Gastroesophageal sphincter (tissue), 4 donors: ENCODE measurements around the gene DENND11. TPM values are rescaled to one million over a fixed set of nuclear protein-coding genes. Genes with fewer than 3 reads are reported as not detected.

Experiments used
- ATAC-seq: fragments of 150-250 bp; one replicate; pipeline ENCODE4 v1.9.1; 2016; ENCODE audit warnings: mild to moderate bottlenecking, moderate library complexity
- H3K27ac ChIP-seq, 4 donors: fragments of 200-600 bp; sonication (generic) in 3 of 4; 1 replicate in 3 of 4; 2 replicates in 1 of 4; pipeline ENCODE4 v1.5.1; 2016 to 2019
- H3K27me3 ChIP-seq: fragments of 200-600 bp; sonication (generic); one replicate; pipeline ENCODE4 v1.5.1; 2019
- H3K36me3 ChIP-seq, 2 donors: fragments of 200-600 bp; sonication (generic); one replicate each; pipeline ENCODE4 v1.5.1; 2019; ENCODE audit warnings: control low read depth in 1 of 2
- H3K4me1 ChIP-seq, 3 donors: fragments of 200-600 bp; sonication (generic); 1 replicate in 2 of 3; 2 replicates in 1 of 3; pipeline ENCODE4 v1.5.1; 2016 to 2019; ENCODE audit warnings: control low read depth in 2 of 3
- H3K4me3 ChIP-seq, 2 donors: fragments of 200-600 bp; sonication (generic); one replicate each; pipeline ENCODE4 v1.5.1; 2019; ENCODE audit warnings: mild to moderate bottlenecking in 1 of 2, moderate library complexity in 1 of 2
- H3K9me3 ChIP-seq, 3 donors: fragments of 200-600 bp; sonication (generic); one replicate each; pipeline ENCODE4 v1.5.1; 2017 to 2019; ENCODE audit warnings: control low read depth in 2 of 3
- EP300 ChIP-seq: sonication (generic); formaldehyde crosslinking; IDR thresholded peaks from one replicate; pipeline ENCODE4 v1.6.1; 2017; ENCODE audit warnings: antibody characterized with exemption, mild to moderate bottlenecking
- POLR2A ChIP-seq, 2 donors: fragments of 450-650 bp; IDR thresholded peaks; one replicate each; pipeline ENCODE4 v1.6.1; 2017; ENCODE audit warnings: antibody characterized with exemption in 2 of 2, mild to moderate bottlenecking in 2 of 2, moderate library complexity in 1 of 2
- POLR2AphosphoS5 ChIP-seq: sonication (generic); formaldehyde crosslinking; IDR thresholded peaks from one replicate; pipeline ENCODE4 v1.6.1; 2017; ENCODE audit warnings: antibody characterized with exemption
- WGBS, 2 donors: methylation state at CpG; one replicate each; pipeline ENCODE4 v1.1.5; 2018; ENCODE audit warnings: low coverage in 1 of 2; 5-methylcytosine and 5-hydroxymethylcytosine counted together
- total RNA-seq, 4 donors: library from RNA; depleted of rRNA; stranded (reverse); fragments of >200 nt; gene quantifications; one replicate each; pipeline ENCODE4 v1.1.0, GENCODE V29; 2016
- TF ChIP-seq, protein P1 (sequence below), 4 experiments: fragments of 200-600 bp in 2 of 4; fragments of 450-650 bp in 2 of 4; sonication (generic) in 1 of 4; IDR thresholded peaks; one replicate each; pipeline ENCODE4 v1.5.1; 2017 to 2019; ENCODE audit warnings: antibody characterized with exemption in 4 of 4, mild to moderate bottlenecking in 2 of 4, moderate library complexity in 2 of 4

Gene DENND11
- total RNA-seq, 4 donors from 2014 or later = 17.1 to 21.9 (median 19.9) TPM

DNA sequence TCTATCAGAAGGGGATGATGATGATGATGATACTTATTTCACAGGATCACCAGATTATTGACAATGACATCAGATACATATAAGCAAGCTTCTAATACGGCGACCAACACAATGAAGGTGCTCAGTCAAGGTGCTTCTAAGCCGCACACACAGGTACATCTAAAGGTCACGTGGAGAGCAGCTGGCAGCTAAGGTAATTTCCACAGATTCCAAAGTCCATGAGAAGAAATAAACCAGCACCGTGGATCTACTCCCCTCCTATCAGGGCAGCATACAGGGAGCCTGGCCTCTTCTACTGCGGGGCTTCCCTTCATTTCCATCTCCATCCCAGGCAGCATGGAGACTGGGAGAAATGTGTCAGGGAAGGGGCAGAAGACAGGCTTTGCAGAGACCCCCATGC is 37.5 kb downstream of the DENND11 start:
- no peaks in the 10 kb centered on the region for H3K4me1 ChIP-seq
- no peak for ATAC-seq
- no peaks in the 10 kb centered on the region for H3K27me3 ChIP-seq
- no peak overlapping the region for H3K27ac ChIP-seq
- 87 to 91% methylated on average over 5 to 6 of the region's 6 CpGs for WGBS, 2 donors
- H3K36me3 ChIP-seq = peaks cover 0 to 87% of the 10 kb centered on the region in 2 donors
- H3K4me3 ChIP-seq = no peak overlapping the region
- TF ChIP-seq POLR2A (IDR thresholded peaks at IDR 0.05) (no peak), POLR2AphosphoS5 (no peak), EP300 (no peak)
- TF ChIP-seq, protein P1, sequence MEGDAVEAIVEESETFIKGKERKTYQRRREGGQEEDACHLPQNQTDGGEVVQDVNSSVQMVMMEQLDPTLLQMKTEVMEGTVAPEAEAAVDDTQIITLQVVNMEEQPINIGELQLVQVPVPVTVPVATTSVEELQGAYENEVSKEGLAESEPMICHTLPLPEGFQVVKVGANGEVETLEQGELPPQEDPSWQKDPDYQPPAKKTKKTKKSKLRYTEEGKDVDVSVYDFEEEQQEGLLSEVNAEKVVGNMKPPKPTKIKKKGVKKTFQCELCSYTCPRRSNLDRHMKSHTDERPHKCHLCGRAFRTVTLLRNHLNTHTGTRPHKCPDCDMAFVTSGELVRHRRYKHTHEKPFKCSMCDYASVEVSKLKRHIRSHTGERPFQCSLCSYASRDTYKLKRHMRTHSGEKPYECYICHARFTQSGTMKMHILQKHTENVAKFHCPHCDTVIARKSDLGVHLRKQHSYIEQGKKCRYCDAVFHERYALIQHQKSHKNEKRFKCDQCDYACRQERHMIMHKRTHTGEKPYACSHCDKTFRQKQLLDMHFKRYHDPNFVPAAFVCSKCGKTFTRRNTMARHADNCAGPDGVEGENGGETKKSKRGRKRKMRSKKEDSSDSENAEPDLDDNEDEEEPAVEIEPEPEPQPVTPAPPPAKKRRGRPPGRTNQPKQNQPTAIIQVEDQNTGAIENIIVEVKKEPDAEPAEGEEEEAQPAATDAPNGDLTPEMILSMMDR (IDR thresholded peaks at IDR 0.05) = no peak
- H3K9me3 ChIP-seq = no peaks in the 10 kb centered on the region

DNA sequence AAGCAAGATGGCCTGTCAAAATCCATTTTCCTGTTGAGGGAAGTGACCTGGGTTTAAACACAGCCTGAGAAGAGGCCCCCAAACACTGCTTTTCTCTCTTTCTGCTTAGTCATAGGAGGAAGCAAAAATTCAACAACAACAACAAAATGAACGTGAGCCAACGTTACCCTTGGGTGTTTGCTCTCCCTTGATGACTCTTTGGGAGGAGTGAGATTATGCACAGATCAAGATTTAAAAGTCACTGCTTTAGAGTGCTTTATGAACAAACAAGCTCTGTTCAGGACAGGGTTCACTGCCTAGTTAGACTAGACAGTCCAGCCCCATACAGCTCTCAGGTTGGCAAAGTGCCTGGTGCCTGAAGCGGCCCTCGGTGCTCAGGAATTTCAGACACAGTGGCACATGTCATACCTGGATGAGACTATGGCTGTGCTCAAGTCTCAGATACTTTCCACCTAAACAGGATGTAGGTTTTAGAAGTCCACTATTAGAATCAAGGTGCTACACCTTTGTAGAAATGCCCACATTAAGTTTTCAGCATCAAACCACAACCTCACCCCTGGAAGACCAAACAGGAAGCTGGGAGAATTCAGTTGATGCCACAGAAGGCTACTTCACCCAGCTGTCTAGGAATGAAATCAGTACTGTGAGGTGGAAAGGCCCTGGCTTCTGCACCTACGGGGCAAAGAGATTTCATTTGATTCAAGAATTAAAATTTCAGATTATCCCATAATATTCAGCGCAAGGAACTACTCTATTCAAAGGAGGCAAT is 38.7 kb downstream of the DENND11 start:
- Histone ChIP-seq H3K4me3 (no peak overlapping the region), H3K27me3 (no peaks in the 10 kb centered on the region), H3K27ac (no peak overlapping the region), H3K9me3 (no peaks in the 10 kb centered on the region), H3K4me1 (no peaks in the 10 kb centered on the region), H3K36me3 (peaks cover 0 to 93% of the 10 kb centered on the region in 2 donors)
- ATAC-seq = no peak
- WGBS, 2 donors = 60 to 67% methylated on average over 5 to 6 of the region's 6 CpGs
- TF ChIP-seq, protein P1 (IDR thresholded peaks at IDR 0.05) = no peak
- TF ChIP-seq POLR2A (IDR thresholded peaks at IDR 0.05) (no peak), POLR2AphosphoS5 (no peak), EP300 (no peak)

DNA sequence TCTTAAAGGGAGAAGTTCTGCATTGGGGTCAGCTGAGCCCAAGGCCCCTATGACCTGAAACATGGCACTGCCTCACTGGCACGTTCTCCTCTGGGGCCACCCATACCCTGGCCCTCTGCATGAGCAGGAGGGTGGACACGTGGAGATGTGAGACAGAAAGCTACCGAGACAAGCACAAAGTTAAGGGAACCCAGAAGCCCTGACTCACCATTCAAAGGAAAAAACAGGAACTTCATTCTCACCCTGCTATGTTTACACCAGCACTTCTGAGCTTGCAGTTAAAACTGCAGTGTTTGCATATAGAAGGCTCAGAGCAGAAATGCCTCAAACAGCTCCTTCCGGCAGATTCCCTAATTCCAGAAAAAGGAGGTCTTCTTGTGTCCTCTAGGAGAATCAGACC is 41.7 kb downstream of the DENND11 start:
- Histone ChIP-seq H3K27ac (peak overlapping the region in 1 of 4 donors; percentile 33), H3K4me3 (no peak overlapping the region), H3K9me3 (no peaks in the 10 kb centered on the region), H3K27me3 (no peaks in the 10 kb centered on the region), H3K36me3 (peaks cover 0 to 99% of the 10 kb centered on the region in 2 donors), H3K4me1 (no peaks in the 10 kb centered on the region)
- TF ChIP-seq EP300 = no peak
- TF ChIP-seq POLR2AphosphoS5 = no peak
- TF ChIP-seq, protein P1 (IDR thresholded peaks at IDR 0.05) = no peak
- no peak for TF ChIP-seq POLR2A (IDR thresholded peaks at IDR 0.05)
- no peak for ATAC-seq
- 67 to 69% methylated on average over 3 of the region's 4 CpGs for WGBS, 2 donors

DNA sequence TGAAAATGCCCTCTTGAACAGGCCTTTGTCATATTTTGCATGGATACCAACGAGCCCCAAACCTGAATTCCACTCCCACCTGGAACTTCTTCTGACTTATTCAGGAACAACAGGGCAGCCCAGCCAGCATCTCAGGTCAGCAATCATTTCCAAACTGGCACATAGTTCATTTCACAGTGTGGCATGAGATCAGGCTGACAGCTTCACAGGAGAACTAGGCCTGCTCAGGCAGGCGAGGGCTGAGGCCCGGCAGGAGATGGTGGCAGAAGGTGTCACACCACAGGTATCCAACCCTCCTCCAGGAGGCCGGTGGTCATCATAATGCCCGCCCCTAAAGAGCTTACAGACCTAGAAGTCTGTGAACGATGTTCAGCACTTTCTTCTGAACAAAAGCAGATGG is 42.5 kb downstream of the DENND11 start:
- Histone ChIP-seq H3K9me3 (no peaks in the 10 kb centered on the region), H3K27me3 (no peaks in the 10 kb centered on the region), H3K4me3 (no peak overlapping the region), H3K4me1 (no peaks in the 10 kb centered on the region), H3K36me3 (peaks cover 0 to 95% of the 10 kb centered on the region in 2 donors), H3K27ac (no peak overlapping the region)
- 60 to 88% methylated on average over 1 to 6 of the region's 6 CpGs for WGBS, 2 donors
- no peak for ATAC-seq
- TF ChIP-seq, protein P1 (IDR thresholded peaks at IDR 0.05) = no peak
- TF ChIP-seq EP300 (no peak), POLR2AphosphoS5 (no peak), POLR2A (IDR thresholded peaks at IDR 0.05) (no peak)

DNA sequence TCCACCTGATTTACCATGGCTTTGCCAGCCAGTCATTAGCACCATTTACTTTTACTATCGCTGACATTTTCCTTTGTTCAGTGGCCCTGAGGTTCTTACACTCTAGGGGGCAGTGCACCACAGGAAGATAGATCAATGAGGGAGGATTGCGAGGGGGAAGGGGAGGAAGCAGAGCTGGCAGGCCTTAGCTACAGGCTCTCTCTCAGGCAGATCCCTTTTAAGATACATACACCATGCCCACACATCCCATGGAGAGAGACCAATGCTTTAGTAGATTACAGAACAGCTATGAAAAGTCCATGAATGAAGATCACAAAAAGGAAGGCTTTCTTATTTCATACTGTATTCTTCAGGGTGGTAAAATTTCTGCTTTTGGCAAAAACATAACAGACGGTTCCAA is 47.4 kb downstream of the DENND11 start:
- Histone ChIP-seq H3K27ac (peak overlapping the region in 1 of 4 donors; percentile 25), H3K36me3 (peaks cover 0 to 68% of the 10 kb centered on the region in 2 donors), H3K9me3 (no peaks in the 10 kb centered on the region), H3K27me3 (no peaks in the 10 kb centered on the region), H3K4me3 (no peak overlapping the region), H3K4me1 (peaks cover 0 to 7% (median 3%) of the 10 kb centered on the region in 3 donors)
- 41 to 51% methylated on average over 2 to 3 of the region's 3 CpGs for WGBS, 2 donors
- peak; percentile 52 for ATAC-seq
- TF ChIP-seq, protein P1 (IDR thresholded peaks at IDR 0.05) = peak; percentile 16 to 65 (median 46)
- TF ChIP-seq POLR2AphosphoS5 = no peak
